Upper lobe of right lung (tissue), 1 donor: ENCODE data around the gene DUSP23. TPM values are rescaled to one million over a fixed set of nuclear protein-coding genes. Genes with fewer than 3 reads are reported as not detected.

Source experiments
- ATAC-seq: fragments of 200-7000 bp; cut with Tn5 transposase; one replicate; pipeline ENCODE4 v1.9.1; 2020; ENCODE audit warnings: mild to moderate bottlenecking, moderate library complexity
- DNase-seq: peaks from one replicate; pipeline ENCODE4 v3.0.0-alpha.2; 2020
- H3K27ac ChIP-seq: fragments of 200-600 bp; one replicate; pipeline ENCODE4 v1.8.0; 2022
- H3K27me3 ChIP-seq: fragments of 200-600 bp; one replicate; pipeline ENCODE4 v1.8.0; 2022; ENCODE audit warnings: mild to moderate bottlenecking
- H3K36me3 ChIP-seq: fragments of 200-600 bp; one replicate; pipeline ENCODE4 v1.8.0; 2022
- H3K4me1 ChIP-seq: fragments of 200-600 bp; one replicate; pipeline ENCODE4 v1.8.0; 2022
- H3K4me3 ChIP-seq: fragments of 200-600 bp; one replicate; pipeline ENCODE4 v1.8.0; 2022; ENCODE audit warnings: mild to moderate bottlenecking
- H3K9me3 ChIP-seq: fragments of 200-600 bp; one replicate; pipeline ENCODE4 v1.8.0; 2022
- intact Hi-C: fragments of 100-400 bp; cut with DNase I; formaldehyde crosslinking; loops from one replicate; pipeline ENCODE4 v1.11.0; 2022
- long read RNA-seq: library from polyadenylated mRNA; unstranded; transcript quantifications from one replicate; pipeline ENCODE4 v2.0.0, GENCODE V29; 2021
- total RNA-seq: library from RNA; stranded (reverse); fragmentation: NEBNext Ultra II Directional; extraction: Animal tissue kit (Norgen Biotek cat#: 25700); gene quantifications from one replicate; pipeline ENCODE4 v1.2.1, GENCODE V29; 2021
- TF ChIP-seq, protein P1 (sequence below): fragments of 200-600 bp; IDR thresholded peaks from one replicate; pipeline ENCODE4 v1.8.0; 2022; ENCODE audit warnings: antibody characterized with exemption
- donor health status: DM: no; HTN: yes; CAD: no; lungs with severe emphysema.

The DUSP23 gene
- total RNA-seq, result 71.1 TPM
- long read RNA-seq, transcript DUSP23-202 (3 exons, 694 nt), result minor isoform, 15 of 61 reads
- long read RNA-seq, transcript DUSP23-201 (2 exons, 756 nt), result major isoform, 30 of 61 reads
- long read RNA-seq, partial matches to known transcripts, result 0 of 61 reads
- long read RNA-seq, other reads (novel, unspliced or antisense), result 13 of 61 reads

DNA sequence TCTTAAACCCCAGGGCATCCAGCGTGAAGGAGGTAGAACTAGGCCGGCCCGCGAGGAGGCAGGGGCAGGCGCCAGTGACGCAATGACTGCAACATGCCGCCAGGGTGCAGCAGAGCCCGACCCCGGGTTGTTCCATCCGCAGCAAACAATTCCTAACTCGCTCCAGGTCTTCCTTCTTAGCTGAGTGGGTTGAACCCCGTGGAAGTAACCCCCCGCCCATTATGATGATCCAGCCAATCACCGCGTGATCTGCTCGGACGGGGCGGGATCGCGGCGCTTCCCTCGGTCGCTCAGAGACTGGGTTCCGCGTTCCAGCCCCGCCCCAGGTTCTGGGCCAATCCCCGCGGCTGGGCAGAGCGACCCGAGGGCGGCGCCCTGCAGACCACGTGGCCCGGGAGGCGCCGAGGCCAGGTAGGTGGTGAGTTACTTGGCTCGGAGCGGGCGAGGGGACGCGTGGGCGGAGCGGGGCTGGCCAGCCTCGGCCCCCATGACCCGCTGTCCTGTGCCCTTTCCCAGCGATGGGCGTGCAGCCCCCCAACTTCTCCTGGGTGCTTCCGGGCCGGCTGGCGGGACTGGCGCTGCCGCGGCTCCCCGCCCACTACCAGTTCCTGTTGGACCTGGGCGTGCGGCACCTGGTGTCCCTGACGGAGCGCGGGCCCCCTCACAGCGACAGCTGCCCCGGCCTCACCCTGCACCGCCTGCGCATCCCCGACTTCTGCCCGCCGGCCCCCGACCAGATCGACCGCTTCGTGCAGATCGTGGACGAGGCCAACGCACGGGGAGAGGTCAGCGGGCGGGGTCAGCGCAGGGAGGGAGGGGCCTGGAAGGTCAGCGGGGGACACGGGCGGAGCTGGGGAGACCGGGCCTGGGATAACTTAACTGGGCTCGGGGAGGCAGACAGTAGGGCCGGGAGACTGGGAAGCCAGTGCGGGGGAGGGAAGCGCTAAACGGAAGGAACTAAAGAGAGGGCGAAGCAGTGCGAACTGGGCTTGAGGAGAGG, at the start of gene DUSP23:
TSS of gene DUSP23 (plus strand) at position 380 of the 1,000 bp plus-strand sequence. CDS start at position 519, 139 bp downstream.
- peak within 1 kb of the TSS; percentile 93 for H3K27ac ChIP-seq
- peak within 1 kb of the TSS; percentile 94 for H3K4me3 ChIP-seq
- peaks cover 16% of the 10 kb centered on the region for H3K4me1 ChIP-seq
- H3K36me3 ChIP-seq, result no peaks in the 10 kb centered on the region
- H3K9me3 ChIP-seq, result no peaks in the 10 kb centered on the region
- peak; percentile 99 for DNase-seq
- TF ChIP-seq, protein P1, sequence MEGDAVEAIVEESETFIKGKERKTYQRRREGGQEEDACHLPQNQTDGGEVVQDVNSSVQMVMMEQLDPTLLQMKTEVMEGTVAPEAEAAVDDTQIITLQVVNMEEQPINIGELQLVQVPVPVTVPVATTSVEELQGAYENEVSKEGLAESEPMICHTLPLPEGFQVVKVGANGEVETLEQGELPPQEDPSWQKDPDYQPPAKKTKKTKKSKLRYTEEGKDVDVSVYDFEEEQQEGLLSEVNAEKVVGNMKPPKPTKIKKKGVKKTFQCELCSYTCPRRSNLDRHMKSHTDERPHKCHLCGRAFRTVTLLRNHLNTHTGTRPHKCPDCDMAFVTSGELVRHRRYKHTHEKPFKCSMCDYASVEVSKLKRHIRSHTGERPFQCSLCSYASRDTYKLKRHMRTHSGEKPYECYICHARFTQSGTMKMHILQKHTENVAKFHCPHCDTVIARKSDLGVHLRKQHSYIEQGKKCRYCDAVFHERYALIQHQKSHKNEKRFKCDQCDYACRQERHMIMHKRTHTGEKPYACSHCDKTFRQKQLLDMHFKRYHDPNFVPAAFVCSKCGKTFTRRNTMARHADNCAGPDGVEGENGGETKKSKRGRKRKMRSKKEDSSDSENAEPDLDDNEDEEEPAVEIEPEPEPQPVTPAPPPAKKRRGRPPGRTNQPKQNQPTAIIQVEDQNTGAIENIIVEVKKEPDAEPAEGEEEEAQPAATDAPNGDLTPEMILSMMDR, result peak; percentile 96
- peak; percentile 97 for ATAC-seq
- no peaks in the 10 kb centered on the region for H3K27me3 ChIP-seq
- intact Hi-C loops, result no loop called here

DNA sequence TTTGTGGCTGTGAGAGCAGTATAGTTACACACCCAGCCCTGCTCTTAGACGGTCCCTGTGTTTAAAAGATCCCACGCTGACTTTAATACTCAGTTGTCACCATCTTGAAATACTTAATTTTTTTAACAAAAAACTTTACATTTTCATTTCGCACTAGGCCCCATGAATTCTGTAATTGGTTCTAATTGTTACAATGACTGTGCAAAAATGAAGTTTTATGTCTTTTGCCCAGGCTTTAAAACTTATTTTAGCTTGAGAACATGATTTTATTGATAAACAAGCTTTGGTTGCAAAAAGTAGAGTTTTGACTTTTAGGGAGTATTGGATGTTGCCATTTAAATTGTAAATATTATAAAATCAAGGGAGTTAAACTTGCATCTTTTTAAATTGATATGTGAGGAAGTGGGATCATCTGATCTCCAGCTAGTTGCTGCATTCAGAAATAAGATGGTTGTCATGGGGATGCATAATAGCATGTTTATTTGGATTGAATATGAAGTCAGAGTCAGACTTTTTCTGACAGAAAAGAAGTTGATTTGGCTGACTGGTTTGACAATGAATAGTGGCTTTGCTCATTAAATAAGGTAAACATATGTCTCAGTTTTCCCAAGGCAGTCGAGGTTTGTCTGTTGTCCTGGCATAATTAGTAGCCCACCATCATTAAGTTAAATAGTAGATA, 43.4 kb upstream of the DUSP23 start:
- no peak for ATAC-seq
- Histone ChIP-seq H3K36me3 (no peaks in the 10 kb centered on the region), H3K4me3 (no peak overlapping the region), H3K9me3 (no peaks in the 10 kb centered on the region), H3K27me3 (no peaks in the 10 kb centered on the region), H3K4me1 (no peaks in the 10 kb centered on the region), H3K27ac (no peak overlapping the region)
- intact Hi-C loops, result no loop called here
- no peak for DNase-seq
- TF ChIP-seq, protein P1, result no peak

DNA sequence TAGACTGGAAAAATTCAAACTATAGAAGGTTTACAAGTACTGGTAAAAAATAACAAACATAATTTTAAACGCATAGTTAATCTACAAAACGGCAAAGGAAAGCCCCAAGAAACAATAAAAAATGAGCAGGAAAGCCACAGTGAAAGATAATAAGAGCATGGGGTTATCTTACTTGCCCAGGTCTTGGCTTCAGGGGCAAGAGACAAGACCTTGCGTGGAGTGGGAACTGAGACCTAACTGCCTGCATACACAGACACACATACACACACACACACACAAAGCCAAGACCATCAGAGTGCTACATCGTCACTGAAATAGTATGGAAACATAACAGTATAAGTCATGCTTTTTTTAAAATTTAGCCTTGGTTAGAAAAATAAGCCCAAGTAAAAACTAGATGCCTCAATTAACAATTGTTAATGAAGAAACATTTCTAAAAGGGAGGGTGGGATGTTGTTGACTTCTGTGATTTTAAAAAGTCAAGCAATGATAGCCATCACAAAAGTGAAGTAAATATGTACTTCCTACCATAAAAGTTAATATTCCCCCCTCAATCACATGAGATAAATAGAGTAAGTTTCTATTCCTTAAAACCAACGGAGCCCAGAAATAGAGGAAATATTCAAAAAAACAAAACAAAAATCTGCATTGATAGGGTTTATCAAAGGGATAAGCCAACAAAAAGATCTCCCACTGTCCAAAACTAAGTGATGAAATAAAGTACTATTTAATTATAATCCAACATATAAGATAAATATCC, 36.9 kb upstream of the DUSP23 start:
- Histone ChIP-seq H3K36me3 (no peaks in the 10 kb centered on the region), H3K4me3 (no peak overlapping the region), H3K27me3 (no peaks in the 10 kb centered on the region), H3K9me3 (no peaks in the 10 kb centered on the region), H3K4me1 (no peaks in the 10 kb centered on the region), H3K27ac (no peak overlapping the region)
- intact Hi-C loops, result no loop called here
- DNase-seq (no peak), ATAC-seq (no peak)
- TF ChIP-seq, protein P1, result no peak

DNA sequence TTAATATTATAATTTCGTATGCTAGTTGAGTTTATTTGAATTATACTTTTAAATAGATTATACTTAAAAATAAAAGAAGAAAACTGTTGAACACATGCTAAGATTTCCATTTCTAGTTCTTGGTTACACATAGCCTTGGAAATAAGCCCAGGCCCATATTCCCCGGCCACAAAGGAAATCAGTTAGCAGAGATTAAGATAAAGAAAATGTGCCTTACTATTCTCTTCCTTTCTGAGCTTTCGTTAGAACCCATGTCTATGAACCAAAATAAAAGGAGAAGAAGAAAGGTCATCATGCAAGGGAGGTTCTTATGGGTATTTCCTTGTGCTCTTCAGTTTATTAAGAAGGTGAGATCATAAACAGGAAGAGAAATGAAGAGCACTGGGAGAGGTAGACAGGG, 34.1 kb upstream of the DUSP23 start:
- H3K4me1 ChIP-seq, result peaks cover 5% of the 10 kb centered on the region
- DNase-seq, result no peak
- no peak for ATAC-seq
- H3K27ac ChIP-seq, result no peak overlapping the region
- H3K27me3 ChIP-seq, result no peaks in the 10 kb centered on the region
- H3K4me3 ChIP-seq, result no peak overlapping the region
- intact Hi-C loops, result no loop called here
- H3K36me3 ChIP-seq, result no peaks in the 10 kb centered on the region
- H3K9me3 ChIP-seq, result no peaks in the 10 kb centered on the region
- TF ChIP-seq, protein P1, result no peak

DNA sequence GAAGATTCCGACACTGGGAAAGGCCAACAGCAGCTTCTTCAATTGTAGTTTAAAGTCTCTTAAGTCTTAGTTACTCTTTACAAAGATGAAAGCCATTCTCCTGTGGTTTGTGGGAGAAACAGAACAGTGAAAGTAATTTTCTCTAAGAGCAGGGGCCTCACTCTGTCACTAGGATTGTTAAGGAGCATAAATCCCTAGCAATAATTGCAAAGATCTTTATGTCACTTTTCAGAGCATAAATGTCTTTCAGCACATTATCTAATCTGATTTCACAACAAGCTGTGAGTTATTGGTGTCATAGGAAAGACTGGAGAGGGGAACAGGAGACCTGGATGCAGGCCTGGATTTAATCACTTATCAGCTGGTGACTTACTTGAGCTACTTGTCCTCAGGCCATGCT, 32.4 kb upstream of the DUSP23 start:
- Histone ChIP-seq H3K4me3 (no peak overlapping the region), H3K27me3 (no peaks in the 10 kb centered on the region), H3K4me1 (peaks cover 21% of the 10 kb centered on the region), H3K36me3 (no peaks in the 10 kb centered on the region), H3K27ac (no peak overlapping the region), H3K9me3 (no peaks in the 10 kb centered on the region)
- intact Hi-C loops, result no loop called here
- TF ChIP-seq, protein P1, result no peak
- no peak for ATAC-seq
- DNase-seq, result no peak
